Mesodermal cell (in vitro differentiated cells): Measurements from ENCODE around the gene PDE8A.

ENCODE experiments used
- H3K27ac ChIP-seq: 2 replicates; pipeline ENCODE4 v1.7.0; 2013; ENCODE audit warnings: mild to moderate bottlenecking, low read depth, low read length, moderate library complexity; ENCODE audit not compliant: severe bottlenecking
- H3K36me3 ChIP-seq: 2 replicates; pipeline ENCODE4 v1.7.1; 2013; ENCODE audit warnings: mild to moderate bottlenecking, low read length, moderate library complexity; ENCODE audit not compliant: control insufficient read depth, insufficient read depth
- H3K4me1 ChIP-seq: one replicate; pipeline ENCODE4 v1.7.1; 2013; ENCODE audit warnings: mild to moderate bottlenecking, low read length; ENCODE audit not compliant: insufficient read depth, control insufficient read depth, poor library complexity, severe bottlenecking
- H3K4me3 ChIP-seq: 2 replicates; pipeline ENCODE4 v1.7.0; 2013; ENCODE audit warnings: low read length, control low read depth, mild to moderate bottlenecking; ENCODE audit not compliant: insufficient read depth, poor library complexity, severe bottlenecking; ENCODE audit errors: extremely low read depth
- H3K9me3 ChIP-seq: 2 replicates; pipeline ENCODE4 v1.7.1; 2013; ENCODE audit warnings: mild to moderate bottlenecking, low read length, moderate library complexity; ENCODE audit not compliant: control insufficient read depth
- WGBS, 2 experiments: methylation state at CpG; one replicate each; pipeline ENCODE4 v1.1.5; 2013; ENCODE audit warnings: missing lambda C conversion rate in 2 of 2; ENCODE audit not compliant: insufficient coverage in 2 of 2; 5-methylcytosine and 5-hydroxymethylcytosine counted together

The PDE8A gene

DNA sequence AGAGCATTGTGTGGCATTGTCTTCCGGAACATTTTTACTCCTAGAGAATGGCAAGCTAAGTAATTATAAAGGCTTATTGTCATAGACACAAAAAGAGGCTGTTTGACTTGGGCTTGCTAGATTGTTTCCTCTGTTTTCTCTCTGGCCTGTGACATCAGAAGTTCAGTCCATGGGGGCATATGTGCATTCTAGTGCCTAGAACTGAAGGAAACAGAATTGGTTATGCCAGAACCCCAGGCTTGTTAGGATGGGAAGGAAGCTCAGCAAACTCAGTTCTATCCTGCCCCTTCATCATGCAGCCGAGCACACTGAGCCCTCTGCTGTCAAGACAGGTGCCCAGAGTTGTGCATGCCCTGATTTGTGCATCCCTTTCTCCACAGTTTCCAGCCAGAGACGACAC lies 131.3 kb downstream of the PDE8A start:
- peaks cover 26% of the 10 kb centered on the region for H3K36me3 ChIP-seq
- 75 to 100% methylated on average over 1 to 2 of the region's 3 CpGs for WGBS, 2 experiments

DNA sequence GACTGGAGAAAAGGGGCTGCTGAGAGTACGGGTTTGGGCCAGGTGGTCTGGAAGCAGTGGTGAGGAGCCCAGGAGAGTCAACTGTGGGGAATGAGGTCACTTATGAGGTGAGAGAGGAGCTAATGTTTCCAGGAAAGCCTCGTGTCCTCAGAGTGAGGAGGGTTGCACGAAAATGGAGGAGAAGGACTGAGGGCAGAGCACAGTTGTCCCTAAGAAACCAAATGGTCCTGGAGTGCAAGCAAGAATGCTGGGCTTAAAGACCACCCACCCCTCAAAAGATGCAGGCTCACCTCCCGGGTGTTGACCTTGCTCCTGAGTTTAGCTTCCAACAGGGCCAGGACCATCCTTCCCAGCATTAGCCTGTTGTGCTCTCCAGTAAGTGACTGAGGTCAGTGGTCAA lies 133.2 kb downstream of the PDE8A start:
- Histone ChIP-seq H3K4me1 (no peaks in the 10 kb centered on the region), H3K36me3 (peaks cover 27% of the 10 kb centered on the region), H3K27ac (no peak overlapping the region), H3K9me3 (no peaks in the 10 kb centered on the region), H3K4me3 (no peak overlapping the region)
- 89 to 96% methylated on average over 4 of the region's 4 CpGs for WGBS, 2 experiments

More for the DNA sequence above, 131.3 kb downstream of the PDE8A start:
- H3K4me3 ChIP-seq = no peak overlapping the region
- no peaks in the 10 kb centered on the region for H3K9me3 ChIP-seq
- H3K27ac ChIP-seq = no peak overlapping the region
- H3K4me1 ChIP-seq = no peaks in the 10 kb centered on the region

DNA sequence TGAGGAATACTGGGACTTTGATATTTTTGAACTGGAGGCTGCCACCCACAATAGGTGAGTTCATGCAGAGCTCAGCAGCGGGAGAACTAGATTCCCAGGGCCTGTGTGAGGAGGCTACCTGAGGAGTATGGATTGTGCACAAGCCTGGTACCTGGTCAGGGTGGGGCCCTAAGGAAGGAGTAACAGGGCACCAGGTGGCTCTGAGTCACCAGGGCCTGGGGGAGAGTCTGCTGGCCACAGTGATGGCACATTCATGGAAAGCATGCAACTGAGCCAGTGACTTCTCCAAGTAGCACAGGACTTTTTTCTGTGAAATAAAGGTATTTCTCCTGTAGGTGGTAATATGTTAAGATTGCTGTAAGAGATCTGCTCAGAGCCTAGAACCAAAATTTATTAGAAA lies 134.4 kb downstream of the PDE8A start:
- peaks cover 34% of the 10 kb centered on the region for H3K36me3 ChIP-seq

DNA sequence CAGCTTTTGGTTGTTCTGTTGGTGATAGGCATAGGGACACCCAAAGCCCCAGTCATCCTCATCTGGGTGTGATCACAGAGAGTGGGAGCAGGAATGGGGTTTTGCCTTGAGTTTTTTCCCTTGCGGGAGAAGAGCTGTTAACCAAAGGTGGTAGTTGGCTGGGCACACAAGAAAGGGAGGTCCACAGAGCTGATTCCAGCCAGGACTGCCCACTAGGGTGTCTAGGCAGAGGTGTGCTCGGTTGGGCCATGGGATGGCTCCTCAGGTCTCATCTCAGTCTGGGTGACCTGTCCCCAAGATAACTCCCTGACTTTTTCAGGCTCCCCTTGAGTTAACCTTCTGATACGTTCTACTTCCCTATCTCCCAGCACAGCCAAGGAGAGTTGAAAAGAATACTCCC lies 134.8 kb downstream of the PDE8A start:
- no peak overlapping the region for H3K27ac ChIP-seq
- H3K4me1 ChIP-seq = no peaks in the 10 kb centered on the region
- H3K9me3 ChIP-seq = no peaks in the 10 kb centered on the region
- 98 to 100% methylated on average over 3 of the region's 3 CpGs for WGBS, 2 experiments
- H3K36me3 ChIP-seq = peaks cover 34% of the 10 kb centered on the region
- no peak overlapping the region for H3K4me3 ChIP-seq

More for the DNA sequence above, 134.4 kb downstream of the PDE8A start:
- 100% methylated on average over 1 of the region's 1 CpG for WGBS, 2 experiments
- Histone ChIP-seq H3K4me3 (no peak overlapping the region), H3K27ac (no peak overlapping the region), H3K4me1 (no peaks in the 10 kb centered on the region), H3K9me3 (no peaks in the 10 kb centered on the region)

DNA sequence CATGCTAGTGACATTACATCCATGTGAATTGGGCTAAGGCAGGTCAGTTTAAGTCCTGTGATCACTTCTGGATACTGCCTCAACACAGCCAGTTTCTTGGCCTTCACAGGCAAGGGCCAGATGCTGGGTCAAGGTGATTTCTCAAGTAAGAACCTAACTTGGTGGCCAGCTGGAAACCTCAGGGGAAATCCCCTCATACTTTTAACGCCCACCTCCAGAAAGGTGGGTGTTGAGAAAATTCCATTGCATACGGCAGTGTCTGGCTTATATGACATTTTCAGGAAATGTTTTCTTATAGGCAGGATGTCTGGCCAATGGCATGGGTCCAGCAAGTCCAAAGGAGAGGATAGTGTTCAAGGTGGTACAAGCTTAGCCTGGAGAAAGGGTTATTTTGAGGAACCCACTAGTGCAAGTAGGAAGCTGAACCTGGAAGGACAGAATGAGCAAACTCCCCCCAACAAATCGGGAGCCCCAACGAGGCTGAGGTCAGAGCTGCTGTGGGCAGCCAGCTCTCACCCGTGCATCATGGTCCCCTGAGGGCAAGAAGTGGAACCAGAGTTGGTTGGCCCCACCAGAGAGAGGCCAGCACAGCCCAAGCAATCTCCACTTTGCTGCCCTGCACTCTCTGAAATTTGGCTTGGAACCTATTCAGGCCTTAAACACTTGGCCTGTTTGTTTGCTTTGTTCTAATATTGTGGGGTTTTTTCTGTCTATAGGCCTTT lies 135.4 kb downstream of the PDE8A start:
- Histone ChIP-seq H3K36me3 (peaks cover 39% of the 10 kb centered on the region), H3K4me1 (no peaks in the 10 kb centered on the region), H3K27ac (no peak overlapping the region), H3K4me3 (no peak overlapping the region), H3K9me3 (no peaks in the 10 kb centered on the region)
- WGBS, 2 experiments = 93 to 100% methylated on average over 3 to 5 of the region's 5 CpGs

DNA sequence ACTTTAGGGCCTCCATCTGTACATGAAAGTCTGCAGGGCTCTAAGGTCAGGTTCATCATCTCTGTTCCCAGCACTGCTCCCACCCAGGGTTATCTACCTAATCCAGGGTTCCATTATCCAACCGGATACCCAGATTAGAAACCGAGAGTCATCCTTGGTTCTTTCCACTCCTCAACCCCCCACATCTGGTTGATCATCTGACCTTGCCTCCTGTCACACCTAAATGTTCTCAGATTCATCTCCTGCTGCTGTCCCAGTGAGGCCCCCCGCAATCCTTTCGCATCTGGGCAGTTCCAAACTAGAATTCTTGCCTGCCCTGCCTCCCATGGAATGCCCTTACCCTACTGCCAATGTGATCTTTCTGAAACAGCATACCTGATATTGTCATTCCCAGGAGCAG lies 136.5 kb downstream of the PDE8A start:
- Histone ChIP-seq H3K27ac (no peak overlapping the region), H3K36me3 (peaks cover 39% of the 10 kb centered on the region), H3K9me3 (no peaks in the 10 kb centered on the region), H3K4me1 (no peaks in the 10 kb centered on the region), H3K4me3 (no peak overlapping the region)
- WGBS, 2 experiments = 96 to 98% methylated on average over 4 of the region's 4 CpGs

DNA sequence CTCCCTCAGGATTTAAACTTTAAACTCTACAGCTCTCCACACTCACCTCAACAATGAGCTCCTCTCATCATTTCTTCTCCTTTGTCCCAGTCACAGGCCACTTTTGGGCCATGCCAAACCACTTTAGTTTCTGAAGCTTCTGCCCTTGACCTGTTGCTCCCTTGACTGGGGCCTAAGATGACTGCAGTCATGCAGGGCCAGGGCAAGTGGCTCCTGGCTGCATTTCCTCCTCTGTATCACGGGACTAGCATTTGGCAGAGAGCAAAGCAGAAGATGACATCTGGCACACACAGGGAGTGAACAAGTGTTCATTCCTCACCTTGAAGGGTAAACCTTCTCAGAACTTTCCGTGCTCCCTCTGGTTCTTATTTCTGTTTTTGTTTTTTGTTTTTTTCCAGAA lies 136.9 kb downstream of the PDE8A start:
- Histone ChIP-seq H3K9me3 (no peaks in the 10 kb centered on the region), H3K36me3 (peaks cover 39% of the 10 kb centered on the region), H3K27ac (no peak overlapping the region), H3K4me1 (no peaks in the 10 kb centered on the region), H3K4me3 (no peak overlapping the region)
- WGBS, 2 experiments = 89 to 92% methylated on average over 1 to 2 of the region's 2 CpGs

DNA sequence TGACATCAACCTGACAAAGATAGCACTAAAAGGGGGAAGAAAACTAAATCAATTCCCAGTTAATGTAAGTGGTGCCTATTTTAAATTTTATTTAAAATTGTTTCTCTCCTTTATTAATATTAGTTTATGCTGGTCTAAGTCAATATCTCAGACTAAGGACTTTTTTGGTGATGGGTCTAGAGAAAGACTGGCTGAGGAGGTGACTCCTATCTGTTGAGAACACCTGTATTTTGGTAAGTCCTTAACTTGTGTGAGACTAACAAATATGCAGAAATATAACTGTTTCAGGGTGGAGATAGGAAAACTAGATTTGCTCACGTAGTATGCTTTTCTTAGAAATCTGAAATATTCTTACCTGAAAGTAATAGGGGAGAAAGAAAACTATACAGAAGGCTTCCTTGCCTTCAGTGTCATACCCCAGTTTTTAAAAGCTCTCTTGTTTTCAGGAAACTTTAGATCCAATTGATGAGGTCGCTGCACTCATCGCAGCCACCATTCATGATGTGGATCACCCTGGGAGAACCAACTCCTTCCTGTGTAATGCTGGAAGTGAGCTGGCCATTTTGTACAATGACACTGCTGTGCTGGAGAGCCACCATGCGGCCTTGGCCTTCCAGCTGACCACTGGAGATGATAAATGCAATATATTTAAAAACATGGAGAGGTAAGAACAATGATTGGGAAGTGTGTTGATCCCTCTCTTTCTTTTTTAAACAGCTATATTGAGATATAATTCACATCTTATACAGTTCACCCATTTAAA lies 138.9 kb downstream of the PDE8A start:
- peaks cover 39% of the 10 kb centered on the region for H3K36me3 ChIP-seq
- 95 to 100% methylated on average over 2 of the region's 4 CpGs for WGBS, 2 experiments

DNA sequence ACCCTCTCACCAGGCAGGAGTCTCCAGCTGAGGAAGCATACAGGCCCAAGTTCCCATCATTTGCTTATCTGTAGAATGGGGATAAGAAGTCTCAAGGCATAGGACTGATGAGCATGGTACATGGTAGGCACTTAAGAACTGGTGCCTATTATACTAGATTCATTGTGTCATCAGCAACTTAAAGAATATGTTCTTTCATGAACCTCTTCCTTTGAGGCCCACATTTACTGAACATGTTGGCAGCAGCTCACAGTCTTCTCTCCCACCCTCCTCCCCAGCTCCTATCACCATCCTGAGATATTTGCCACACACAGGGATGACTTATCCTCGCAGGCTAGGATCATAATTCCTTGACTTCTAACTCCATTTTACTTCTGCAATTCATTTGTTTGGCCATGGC lies 142.5 kb downstream of the PDE8A start:
- H3K9me3 ChIP-seq = no peaks in the 10 kb centered on the region
- 91 to 100% methylated on average over 1 of the region's 1 CpG for WGBS, 2 experiments
- no peak overlapping the region for H3K27ac ChIP-seq
- H3K4me1 ChIP-seq = peaks cover 10% of the 10 kb centered on the region
- H3K36me3 ChIP-seq = peaks cover 38% of the 10 kb centered on the region
- no peak overlapping the region for H3K4me3 ChIP-seq

More for the DNA sequence above, 138.9 kb downstream of the PDE8A start:
- Histone ChIP-seq H3K9me3 (no peaks in the 10 kb centered on the region), H3K4me3 (no peak overlapping the region), H3K4me1 (peaks cover 10% of the 10 kb centered on the region), H3K27ac (no peak overlapping the region)

DNA sequence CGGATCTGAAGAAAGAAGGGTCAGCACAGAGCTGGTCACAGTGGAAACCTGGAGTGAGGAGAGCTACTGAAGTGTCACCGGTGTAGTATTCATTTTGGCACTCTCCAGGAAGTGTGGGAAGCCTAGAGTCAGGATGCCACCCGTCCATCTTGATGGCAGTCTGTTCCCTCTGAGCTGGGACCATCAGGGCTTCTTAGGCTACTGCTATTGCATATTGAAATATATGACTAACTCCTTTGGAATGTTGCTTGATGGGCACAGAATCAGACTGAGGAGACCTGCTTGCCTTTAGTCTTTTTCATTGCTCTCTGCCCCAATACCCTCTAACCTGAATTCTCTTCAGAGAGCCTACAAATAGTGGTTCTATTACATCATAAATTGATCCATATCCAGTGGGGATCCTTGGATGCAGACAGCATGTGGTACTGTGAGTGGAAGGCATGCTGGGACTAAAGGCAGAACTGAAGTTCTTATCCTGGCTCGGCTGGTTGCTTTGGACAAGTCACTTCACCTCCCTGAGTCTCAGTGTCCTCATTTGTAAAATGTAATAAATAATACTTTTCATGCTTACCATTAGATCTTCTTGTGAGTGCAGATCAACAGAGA lies 143.5 kb downstream of the PDE8A start:
- no peak overlapping the region for H3K27ac ChIP-seq
- no peak overlapping the region for H3K4me3 ChIP-seq
- no peaks in the 10 kb centered on the region for H3K9me3 ChIP-seq
- WGBS, 2 experiments = 66 to 73% methylated on average over 2 to 3 of the region's 4 CpGs
- peaks cover 10% of the 10 kb centered on the region for H3K4me1 ChIP-seq
- H3K36me3 ChIP-seq = peaks cover 38% of the 10 kb centered on the region

DNA sequence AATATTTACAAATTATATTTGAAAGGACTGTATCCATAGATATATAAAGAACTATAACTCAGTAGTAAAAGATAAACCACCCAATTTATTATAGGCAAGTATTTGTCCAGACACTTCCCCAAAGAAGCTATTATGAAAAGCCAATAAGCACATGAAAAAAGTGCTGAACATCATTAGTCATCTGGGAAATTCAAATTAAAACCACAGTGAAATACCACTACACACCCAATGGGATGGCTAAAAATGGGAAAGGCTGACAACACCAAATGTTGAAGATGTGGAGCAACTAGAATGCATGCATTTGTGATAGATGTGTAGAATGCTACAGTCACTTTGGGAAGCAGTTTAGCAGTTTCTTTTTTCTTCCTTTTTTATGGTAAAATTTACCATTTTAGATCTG lies 147.0 kb downstream of the PDE8A start:
- no peak overlapping the region for H3K4me3 ChIP-seq
- peaks cover 10% of the 10 kb centered on the region for H3K4me1 ChIP-seq
- H3K36me3 ChIP-seq = peaks cover 28% of the 10 kb centered on the region
- no peaks in the 10 kb centered on the region for H3K9me3 ChIP-seq
- H3K27ac ChIP-seq = no peak overlapping the region
